Measurements from ENCODE around the gene RASSF5.

The RASSF5 gene

DNA sequence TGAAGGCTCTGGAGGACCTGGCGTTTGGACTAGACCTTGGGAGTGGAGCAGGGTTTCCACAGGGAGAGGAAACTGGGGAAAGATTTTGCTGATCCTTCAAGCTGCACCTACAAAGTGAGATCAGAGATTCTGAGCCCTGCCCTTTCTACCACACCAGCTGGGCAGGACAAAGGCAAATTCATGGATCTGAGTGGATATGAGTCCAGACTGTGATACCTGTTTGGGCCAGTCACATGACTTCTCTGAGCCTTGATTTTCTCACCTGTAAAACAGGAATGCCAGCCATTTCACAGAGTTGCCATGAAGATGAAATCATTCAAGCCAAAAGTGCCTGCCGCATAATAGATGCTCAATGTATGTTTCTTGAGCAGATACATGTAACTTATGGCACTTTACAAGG is 4.9 kb upstream of the RASSF5 start:
- Mint-ChIP-seq H3K27ac (peak overlapping the region in 1 of 3 experiments; percentile 15), H3K27me3 (ENCODE audit: low read depth) (peaks cover 64% of the 10 kb centered on the region), H3K9me3 (no peaks in the 10 kb centered on the region), H3K36me3 (ENCODE audit: low read depth) (no peaks in the 10 kb centered on the region), H3K4me1 (peaks cover 41% of the 10 kb centered on the region), H3K4me3 (no peak overlapping the region)
- TF ChIP-seq, protein P1, sequence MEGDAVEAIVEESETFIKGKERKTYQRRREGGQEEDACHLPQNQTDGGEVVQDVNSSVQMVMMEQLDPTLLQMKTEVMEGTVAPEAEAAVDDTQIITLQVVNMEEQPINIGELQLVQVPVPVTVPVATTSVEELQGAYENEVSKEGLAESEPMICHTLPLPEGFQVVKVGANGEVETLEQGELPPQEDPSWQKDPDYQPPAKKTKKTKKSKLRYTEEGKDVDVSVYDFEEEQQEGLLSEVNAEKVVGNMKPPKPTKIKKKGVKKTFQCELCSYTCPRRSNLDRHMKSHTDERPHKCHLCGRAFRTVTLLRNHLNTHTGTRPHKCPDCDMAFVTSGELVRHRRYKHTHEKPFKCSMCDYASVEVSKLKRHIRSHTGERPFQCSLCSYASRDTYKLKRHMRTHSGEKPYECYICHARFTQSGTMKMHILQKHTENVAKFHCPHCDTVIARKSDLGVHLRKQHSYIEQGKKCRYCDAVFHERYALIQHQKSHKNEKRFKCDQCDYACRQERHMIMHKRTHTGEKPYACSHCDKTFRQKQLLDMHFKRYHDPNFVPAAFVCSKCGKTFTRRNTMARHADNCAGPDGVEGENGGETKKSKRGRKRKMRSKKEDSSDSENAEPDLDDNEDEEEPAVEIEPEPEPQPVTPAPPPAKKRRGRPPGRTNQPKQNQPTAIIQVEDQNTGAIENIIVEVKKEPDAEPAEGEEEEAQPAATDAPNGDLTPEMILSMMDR (IDR thresholded peaks at IDR 0.05; ENCODE audit: unreplicated experiment in 3 of 3): no peak

DNA sequence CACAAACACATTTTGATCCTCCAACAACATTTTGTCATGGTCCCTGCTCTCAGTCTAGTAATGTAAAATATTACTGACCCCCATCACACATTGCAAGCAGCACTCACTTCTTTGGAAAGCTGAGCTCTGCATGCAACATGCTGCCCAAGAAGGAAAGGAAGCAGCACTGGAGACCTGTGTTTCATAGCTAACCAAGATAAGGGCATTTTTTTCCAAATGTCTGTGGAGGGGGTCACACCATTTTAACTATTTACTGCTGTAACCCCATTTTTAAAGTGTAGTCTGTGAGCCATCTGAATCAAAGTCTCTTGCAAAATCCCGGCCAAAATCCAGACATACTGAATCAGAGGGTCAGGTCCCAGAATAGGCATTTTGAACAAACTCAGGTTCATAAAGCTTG is 4.5 kb upstream of the RASSF5 start:
- Mint-ChIP-seq H3K36me3 (ENCODE audit: low read depth) (no peaks in the 10 kb centered on the region), H3K4me1 (peaks cover 41% of the 10 kb centered on the region), H3K27ac (no peak overlapping the region), H3K9me3 (no peaks in the 10 kb centered on the region), H3K27me3 (ENCODE audit: low read depth) (peaks cover 65% of the 10 kb centered on the region), H3K4me3 (no peak overlapping the region)
- TF ChIP-seq, protein P1 (IDR thresholded peaks at IDR 0.05; ENCODE audit: unreplicated experiment in 3 of 3): no peak

DNA sequence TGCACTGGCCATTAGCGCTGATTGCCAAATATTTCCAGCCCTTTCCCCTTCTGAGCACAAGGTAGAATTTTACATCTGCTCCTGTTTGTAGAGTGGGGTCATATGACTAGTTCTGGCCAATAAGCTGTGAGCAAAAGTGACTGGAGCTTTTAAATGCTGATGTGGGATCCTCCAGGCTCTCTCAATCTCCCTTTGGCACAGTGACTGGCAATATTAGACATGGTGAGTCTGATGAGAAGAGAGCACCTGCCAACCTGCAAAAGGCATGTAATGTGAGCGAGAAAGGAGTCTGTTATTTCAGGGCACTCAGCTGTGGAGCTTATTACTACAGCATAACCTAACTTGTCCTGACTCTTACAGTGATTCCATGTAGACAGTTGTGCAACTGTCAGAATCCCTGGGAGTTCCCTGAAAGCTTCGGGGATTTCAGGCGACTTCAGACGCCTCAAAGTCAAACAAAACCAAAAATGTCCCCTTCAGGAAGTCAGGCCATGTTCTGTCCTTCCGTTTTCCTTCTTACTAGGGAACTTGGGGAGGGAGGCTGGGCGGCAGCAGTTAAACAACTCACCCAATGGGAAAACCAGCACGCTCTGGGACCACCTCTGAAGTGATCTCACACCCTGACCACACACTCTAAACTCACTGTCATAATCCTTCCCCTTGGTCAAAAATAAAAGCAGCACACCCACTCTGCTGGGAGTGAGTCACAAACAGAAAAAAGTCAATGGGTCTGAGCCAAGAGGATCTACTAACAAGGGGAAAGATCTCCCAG is 3.6 kb upstream of the RASSF5 start:
- peaks cover 44% of the 10 kb centered on the region for H3K4me1 Mint-ChIP-seq
- H3K4me3 Mint-ChIP-seq: peak overlapping the region in 2 of 3 experiments; percentile 24 to 41
- TF ChIP-seq, protein P1 (IDR thresholded peaks at IDR 0.05; ENCODE audit: unreplicated experiment in 3 of 3): no peak
- peak overlapping the region in 2 of 3 experiments; percentile 43 for H3K27ac Mint-ChIP-seq
- H3K36me3 Mint-ChIP-seq (ENCODE audit: low read depth): no peaks in the 10 kb centered on the region
- H3K9me3 Mint-ChIP-seq: no peaks in the 10 kb centered on the region
- H3K27me3 Mint-ChIP-seq (ENCODE audit: low read depth): peaks cover 75% of the 10 kb centered on the region

DNA sequence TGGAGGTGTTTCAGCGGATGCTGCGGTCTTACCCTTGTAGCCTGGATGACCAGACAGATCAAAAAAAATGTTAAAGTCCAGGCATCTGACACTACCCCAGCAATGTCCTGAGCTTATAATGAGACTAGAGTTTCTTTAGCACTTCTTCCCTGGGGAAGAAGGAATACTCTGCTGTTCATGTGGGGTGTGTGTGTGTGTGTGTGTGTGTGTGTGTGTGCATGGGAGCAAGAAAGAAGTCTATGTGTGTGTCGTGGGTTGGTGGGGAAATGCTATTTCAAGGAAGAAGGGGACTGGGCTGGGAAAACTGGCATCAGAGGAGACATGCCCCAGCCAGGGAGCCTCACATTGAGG is 3.0 kb upstream of the RASSF5 start:
- no peaks in the 10 kb centered on the region for H3K36me3 Mint-ChIP-seq (ENCODE audit: low read depth)
- peaks cover 81% of the 10 kb centered on the region for H3K27me3 Mint-ChIP-seq (ENCODE audit: low read depth)
- H3K9me3 Mint-ChIP-seq: no peaks in the 10 kb centered on the region
- H3K4me1 Mint-ChIP-seq: peaks cover 50% of the 10 kb centered on the region
- H3K27ac Mint-ChIP-seq: peak overlapping the region in 2 of 3 experiments; percentile 43
- TF ChIP-seq, protein P1 (IDR thresholded peaks at IDR 0.05; ENCODE audit: unreplicated experiment in 3 of 3): no peak
- H3K4me3 Mint-ChIP-seq: peak overlapping the region in 2 of 3 experiments; percentile 24 to 41

DNA sequence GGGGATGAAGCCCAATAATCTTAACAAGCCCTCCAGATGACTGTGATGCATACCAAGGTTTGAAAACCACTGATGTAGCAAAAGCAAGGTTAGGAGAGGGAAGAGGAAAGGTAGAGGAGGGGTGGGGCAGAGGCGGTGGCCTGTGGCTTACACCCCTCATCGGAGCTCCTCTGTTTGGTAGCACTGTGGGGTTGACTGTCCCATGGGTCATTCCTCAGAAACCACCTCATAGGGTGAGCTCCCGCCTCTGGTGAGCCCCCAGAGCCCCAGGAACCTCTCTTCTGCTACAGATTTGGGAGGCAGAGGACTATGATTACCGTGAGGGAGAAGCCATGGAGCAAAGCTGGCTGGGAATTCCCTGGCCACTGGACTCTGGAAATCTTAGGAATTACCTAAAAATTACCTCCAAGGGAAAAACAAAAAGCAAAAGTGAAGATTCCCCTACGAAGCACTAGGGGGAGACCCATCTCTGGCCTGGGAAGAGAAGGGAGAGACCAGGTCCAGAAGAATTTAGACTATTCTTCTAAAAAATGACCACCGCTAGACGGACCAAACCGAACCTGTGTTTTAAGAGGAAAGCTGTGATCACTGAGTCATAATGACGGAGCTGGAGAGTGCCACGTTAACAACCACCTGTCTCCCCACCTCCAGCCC is 1.5 kb upstream of the RASSF5 start:
- TF ChIP-seq, protein P1 (IDR thresholded peaks at IDR 0.05; ENCODE audit: unreplicated experiment in 3 of 3): peak; percentile 54 to 64 (median 55)
- H3K36me3 Mint-ChIP-seq (ENCODE audit: low read depth): no peaks in the 10 kb centered on the region
- peaks cover 90% of the 10 kb centered on the region for H3K27me3 Mint-ChIP-seq (ENCODE audit: low read depth)
- peak overlapping the region in 1 of 3 experiments; percentile 54 for H3K27ac Mint-ChIP-seq
- H3K4me3 Mint-ChIP-seq: peak overlapping the region; percentile 72 to 86 (median 85)
- H3K9me3 Mint-ChIP-seq: no peaks in the 10 kb centered on the region
- H3K4me1 Mint-ChIP-seq: peaks cover 64% of the 10 kb centered on the region
